ENCODE data around the gene MAST1.
A peak's percentile ranks its signal among the peaks of the same experiment; 100 is the strongest.
"Not testable (repeated sequence)": the region's sequence is repeated elsewhere in the genome, so short reads cannot be mapped to it uniquely, and the experiment has no call there.

MAST1 gene

DNA sequence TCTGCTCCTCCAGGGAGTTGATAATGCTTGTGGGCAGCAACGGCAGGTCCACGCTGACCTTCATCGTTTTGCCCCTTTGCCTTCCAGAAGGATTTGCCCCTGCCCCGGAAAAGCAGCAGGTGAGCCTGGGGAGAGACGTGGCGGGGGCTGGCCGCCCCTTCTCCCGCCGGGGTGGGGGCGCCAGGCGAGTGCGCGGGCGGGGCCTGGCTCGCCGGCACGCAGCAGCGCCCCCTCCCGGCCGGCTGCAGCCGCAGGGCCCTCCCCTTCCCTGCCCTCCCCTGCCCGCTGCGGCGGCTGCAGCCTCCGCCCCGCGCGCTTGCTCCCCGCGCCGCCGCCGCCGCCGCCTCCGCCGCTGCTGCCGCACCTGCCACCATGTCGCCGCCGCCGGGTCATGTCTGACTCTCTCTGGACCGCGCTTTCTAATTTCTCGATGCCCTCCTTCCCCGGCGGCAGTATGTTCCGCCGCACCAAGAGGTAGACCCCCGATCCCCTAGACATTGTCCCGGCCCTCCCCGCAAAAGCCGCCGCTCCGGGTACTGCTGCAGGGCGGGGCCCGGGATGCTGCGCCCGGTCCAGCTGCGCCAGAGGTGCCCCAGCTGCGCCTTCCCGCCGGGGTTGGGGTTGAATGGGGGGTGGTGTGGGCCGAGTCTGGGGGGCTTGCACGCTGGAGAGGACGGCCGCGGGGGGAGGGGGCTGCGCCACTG lies at the start of gene MAST1:
MAST1 (plus strand) TSS at position 334 of the 704 bp plus-strand sequence; CDS start at position 392, 58 bp downstream.
- peak; percentile 71 for DNase-seq

DNA sequence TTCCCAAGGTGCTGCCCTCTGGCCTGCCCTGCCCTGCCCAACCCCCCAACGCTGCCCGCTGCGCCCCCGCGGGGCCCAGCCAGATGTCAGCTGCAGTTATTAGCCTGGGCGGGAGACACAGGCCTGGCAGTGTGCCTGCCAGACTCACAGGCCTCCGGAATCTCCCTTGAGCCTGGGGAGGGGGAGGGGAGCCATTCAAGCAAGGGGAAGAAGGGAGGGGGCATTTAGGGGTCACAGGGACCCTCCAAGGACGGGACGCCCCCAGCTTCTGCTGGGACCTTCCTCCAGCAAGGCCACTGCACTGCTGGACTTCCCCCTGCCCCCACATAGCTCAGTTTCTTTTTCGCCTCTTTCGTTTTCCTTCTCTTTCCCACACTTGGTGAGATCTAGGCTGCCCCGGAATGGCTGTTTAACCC lies 49.6 kb upstream of the MAST1 start:
- peak; percentile 64 for DNase-seq

DNA sequence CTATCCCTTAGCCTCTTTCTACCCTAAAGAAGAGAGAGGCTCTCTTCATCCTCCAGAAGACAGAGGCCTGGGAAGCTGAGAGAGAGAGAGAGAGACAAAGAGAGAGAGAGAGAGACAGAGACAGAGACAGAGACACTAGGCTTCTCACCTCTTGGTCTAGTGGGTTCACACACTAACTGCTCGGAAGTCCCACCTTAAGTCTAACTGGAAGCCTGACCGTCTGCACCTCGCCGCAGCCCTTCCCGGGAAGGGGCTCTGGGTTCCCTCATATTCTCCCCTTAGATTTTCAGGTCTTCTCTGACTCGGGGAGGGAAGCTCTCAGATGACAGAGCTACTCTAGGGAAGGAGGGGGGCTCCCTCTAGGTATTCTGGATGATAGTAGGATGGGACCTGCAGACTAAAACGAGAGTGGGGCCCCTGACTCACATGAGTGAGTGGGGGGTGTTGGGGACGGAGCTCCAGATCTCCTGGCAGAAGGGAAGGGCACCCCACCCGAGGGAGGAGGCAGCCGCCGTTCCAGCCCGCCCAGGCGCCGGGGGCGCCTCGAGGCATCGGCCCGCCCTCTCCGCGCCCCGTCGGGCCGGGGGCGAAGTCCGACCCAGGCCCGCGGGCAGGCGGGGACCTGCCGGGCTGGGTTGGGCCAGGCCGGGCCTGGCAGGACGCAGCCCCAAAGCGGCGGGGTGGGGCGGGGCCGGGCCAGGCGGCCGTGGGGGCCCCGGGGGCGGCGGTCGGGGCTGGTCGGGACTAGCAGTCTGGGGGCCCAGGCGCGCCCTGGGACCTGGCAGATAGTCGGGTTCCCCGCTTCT lies 49.0 kb upstream of the MAST1 start:
- DNase-seq: no peak

DNA sequence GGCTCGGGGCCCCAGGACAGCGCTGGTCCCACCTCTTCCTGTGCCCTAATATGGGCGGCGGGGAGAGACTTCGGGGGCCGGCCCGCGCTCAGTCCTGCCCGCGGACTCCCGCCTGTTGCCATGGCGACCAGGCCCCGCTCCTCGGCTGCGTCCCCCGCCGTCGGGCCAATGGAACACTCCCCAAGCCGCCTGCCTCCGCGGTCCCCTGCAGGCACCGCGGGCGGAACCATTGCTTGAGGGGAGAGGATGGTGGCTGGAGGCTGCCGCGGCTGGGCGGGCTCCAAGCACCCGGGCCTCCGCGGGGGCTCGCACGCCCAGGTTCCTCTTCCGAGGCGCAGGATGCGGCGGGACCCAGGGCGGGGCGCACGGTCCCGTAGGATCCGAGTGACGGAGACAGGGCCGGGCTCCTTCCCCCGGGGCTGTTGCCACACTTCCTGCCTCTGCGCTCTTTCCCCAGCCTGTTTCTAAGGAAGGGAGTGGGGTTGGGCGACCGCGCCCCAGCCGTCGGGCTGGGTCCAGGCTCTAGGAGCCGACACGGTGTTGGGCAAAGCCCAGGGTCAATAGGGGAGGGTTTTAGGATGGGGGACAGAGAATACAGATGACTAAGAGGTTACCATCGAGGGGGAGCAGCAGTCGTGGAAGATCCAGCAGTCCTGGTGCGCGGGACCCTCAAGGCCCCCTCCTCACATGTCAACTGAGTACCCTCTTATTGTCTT lies 48.3 kb upstream of the MAST1 start:
- peak; percentile 83 for DNase-seq

DNA sequence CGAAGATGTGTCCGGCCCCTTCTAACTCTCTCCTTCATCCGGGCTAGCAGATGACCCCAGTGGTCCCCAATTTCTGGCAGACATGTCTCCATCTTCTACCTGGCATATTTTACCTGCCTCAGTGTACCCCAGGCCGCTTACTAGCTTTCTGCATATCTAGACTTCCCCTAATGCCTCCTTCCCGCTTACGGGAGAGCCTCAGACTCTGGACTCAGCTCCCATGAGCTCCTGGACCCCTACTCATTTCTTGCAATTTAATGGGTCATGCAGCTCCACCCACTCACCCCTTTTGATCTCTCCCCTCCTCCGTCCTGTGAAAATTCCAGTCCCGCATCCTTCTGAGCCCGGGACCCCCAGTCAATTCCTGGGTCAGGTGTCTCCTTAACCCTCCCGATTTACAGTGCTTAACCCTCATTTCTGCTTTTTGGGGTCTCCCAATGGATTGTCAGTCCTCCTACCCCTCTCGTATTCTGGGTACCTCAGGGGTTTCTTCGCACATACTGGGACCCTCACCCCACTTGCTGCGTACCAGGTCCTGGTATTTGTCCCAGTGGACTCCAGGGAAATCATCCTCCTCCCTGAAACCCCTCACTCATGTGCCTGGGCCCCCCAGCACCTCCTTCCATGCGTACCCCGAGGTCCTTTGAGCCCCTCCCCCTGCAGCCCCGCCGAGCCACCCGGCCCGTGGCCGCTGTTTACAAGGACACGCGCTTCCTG lies 47.5 kb upstream of the MAST1 start:
- DNase-seq: no peak

DNA sequence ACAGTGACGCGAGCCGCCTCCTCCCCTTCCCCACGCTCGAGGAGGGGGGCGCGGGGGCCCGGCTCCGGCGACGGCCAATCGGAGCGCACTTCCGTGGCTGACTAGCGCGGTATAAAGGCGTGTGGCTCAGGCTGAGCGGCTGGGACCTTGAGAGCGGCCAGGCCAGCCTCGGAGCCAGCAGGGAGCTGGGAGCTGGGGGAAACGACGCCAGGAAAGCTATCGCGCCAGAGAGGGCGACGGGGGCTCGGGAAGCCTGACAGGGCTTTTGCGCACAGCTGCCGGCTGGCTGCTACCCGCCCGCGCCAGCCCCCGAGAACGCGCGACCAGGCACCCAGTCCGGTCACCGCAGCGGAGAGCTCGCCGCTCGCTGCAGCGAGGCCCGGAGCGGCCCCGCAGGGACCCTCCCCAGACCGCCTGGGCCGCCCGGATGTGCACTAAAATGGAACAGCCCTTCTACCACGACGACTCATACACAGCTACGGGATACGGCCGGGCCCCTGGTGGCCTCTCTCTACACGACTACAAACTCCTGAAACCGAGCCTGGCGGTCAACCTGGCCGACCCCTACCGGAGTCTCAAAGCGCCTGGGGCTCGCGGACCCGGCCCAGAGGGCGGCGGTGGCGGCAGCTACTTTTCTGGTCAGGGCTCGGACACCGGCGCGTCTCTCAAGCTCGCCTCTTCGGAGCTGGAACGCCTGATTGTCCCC lies 46.8 kb upstream of the MAST1 start, which contains the start of gene JUNB:
JUNB (plus strand) TSS at position 142 of the 706 bp plus-strand sequence; CDS start at position 428, 286 bp downstream.
- peak; percentile 91 for DNase-seq

DNA sequence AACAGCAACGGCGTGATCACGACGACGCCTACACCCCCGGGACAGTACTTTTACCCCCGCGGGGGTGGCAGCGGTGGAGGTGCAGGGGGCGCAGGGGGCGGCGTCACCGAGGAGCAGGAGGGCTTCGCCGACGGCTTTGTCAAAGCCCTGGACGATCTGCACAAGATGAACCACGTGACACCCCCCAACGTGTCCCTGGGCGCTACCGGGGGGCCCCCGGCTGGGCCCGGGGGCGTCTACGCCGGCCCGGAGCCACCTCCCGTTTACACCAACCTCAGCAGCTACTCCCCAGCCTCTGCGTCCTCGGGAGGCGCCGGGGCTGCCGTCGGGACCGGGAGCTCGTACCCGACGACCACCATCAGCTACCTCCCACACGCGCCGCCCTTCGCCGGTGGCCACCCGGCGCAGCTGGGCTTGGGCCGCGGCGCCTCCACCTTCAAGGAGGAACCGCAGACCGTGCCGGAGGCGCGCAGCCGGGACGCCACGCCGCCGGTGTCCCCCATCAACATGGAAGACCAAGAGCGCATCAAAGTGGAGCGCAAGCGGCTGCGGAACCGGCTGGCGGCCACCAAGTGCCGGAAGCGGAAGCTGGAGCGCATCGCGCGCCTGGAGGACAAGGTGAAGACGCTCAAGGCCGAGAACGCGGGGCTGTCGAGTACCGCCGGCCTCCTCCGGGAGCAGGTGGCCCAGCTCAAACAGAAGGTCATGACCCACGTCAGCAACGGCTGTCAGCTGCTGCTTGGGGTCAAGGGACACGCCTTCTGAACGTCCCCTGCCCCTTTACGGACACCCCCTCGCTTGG lies 46.1 kb upstream of the MAST1 start:
- peak; percentile 75 for DNase-seq

DNA sequence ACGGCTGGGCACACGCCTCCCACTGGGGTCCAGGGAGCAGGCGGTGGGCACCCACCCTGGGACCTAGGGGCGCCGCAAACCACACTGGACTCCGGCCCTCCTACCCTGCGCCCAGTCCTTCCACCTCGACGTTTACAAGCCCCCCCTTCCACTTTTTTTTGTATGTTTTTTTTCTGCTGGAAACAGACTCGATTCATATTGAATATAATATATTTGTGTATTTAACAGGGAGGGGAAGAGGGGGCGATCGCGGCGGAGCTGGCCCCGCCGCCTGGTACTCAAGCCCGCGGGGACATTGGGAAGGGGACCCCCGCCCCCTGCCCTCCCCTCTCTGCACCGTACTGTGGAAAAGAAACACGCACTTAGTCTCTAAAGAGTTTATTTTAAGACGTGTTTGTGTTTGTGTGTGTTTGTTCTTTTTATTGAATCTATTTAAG lies 45.4 kb upstream of the MAST1 start:
- no peak for DNase-seq

DNA sequence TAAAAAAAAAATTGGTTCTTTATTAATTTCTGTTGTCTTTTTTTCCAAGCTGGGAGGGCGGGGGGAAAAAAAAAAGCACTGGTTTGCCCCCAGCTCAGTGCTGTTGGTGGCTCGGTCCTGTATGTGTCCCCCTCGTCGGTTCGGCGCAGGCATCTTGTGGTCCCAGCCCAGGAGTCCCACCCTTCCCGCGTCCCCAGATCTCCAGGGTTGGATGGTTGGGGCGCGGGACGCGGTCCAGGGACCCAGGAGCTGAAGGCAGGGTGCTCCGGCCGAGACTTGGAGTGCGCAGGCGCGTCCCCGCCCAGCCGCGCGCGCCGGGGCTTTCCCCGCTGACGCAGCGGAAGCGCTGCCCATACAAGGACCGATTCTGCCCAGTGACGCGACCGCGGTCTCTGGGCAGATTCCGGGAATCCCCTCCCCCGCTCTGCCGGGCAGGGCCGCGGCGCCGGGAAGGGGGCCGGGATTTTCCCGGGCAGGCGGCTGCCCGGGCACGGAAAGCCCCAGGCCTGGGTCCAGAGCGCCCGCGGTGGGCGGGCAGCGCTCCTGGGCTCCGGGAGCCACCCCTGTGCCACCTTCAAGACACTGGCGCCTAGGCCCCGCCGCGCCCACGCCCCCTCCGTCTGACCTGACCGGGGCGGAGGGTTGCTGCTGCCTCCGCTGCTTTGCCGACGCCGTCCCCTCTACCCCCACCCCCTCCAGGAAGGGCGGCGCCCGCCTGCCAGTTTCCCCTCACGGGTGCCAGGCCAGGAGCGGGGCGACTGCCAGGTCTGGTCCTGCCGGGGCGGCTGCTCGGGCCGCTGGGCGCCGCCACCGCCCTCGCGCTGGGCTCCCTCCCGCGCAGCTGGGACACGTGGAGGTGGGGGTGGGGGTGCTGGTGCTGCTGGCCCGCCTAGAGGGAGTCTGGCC lies 44.8 kb upstream of the MAST1 start:
- peak; percentile 85 for DNase-seq

DNA sequence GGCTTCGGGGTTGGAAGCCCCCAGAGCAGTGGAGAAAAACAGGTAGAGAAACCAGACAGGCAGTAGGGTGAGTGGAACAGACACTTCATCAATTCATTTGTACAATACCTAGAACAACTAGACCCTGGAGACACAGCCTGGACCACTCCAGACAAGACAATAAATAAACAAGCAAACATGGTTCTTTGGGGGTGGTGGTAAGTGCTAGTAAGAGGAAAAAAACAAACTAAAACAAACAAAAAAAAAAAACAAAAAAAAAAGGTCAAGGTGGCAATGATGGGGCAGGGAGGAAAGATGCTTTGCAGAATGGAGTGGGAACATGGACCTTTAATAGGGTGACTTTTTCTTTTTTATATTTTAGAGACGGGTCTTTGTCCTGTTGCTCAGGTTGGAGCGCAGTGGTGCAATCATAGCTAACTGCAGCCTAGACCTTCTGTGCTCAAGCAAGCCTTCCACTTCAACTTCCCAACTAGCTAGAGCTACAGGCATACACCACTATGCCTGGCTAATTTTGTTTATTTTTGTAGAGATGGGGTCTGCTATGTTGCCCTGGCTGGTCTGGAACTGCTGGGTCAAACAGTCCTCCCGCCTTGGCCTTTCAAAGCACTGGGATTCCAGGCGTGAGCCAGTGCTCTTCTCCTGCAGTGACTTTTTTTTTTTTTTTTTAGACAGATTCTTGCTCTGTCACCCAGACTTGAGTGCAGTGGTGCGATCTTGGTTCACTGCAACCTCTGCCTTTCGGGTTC lies 43.9 kb upstream of the MAST1 start:
- DNase-seq: no peak

DNA sequence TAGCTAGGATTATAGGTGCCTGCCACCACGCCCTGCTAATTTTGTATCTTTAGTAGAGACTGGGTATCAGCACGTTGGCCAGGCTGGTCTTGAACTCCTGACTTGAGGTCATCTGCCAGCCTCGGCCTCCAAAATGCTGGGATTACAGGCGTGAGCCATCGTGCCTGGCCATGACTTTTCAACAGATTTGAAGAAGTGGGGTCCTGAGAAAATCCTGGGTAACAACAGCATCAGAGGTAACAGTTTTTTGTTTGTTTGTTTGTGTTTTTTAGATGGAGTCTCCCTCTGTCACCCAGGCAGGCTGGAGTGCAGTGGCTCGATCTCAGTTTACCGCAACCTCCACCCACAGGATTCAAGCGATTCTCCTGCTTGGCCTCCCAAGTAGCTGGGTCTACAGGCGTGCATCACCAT lies 43.3 kb upstream of the MAST1 start:
- no peak for DNase-seq

DNA sequence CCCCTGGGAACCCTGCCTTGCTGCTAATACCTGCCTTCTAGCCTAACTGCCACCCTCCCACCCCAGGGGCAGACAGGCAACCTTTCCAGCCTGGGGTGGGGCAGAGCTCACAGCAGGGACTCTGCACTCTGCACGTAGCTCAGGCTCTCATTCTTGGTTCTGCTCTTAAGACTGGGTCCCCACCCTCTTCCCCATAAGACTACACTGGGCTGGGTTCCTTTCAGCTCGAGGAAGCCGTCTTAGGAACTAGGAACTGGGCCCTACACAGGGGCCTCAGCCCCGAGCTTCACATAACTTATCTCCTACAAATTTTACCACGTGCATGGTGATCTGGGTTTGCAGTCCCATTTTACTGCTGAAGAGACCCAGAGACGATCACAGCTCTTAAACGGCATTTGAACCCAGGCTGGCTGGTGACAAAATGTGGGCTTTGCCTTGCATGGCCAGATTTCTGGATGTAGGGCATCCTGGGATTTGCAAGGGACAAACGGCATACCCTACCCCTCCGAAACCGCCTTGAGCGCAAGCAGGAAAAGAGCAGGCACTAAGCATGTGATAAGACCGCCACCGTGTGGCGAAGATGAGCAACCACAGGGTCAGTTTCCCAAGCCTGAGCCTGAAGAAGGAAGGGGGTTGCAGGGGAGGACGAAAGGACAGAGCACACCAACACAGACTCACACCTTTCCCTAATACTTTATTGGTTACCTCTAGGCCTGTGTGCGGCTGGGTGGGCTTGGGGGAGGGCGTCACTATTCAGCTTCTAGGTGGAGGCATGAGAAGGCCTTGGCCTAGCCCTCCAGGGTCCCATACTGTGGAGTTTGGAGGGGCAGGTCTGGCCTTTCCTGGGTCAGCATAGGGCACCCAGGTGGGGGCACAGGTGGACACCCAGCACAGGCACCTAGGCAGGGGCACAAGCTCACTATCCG lies 41.9 kb upstream of the MAST1 start:
- peak; percentile 74 for DNase-seq

DNA sequence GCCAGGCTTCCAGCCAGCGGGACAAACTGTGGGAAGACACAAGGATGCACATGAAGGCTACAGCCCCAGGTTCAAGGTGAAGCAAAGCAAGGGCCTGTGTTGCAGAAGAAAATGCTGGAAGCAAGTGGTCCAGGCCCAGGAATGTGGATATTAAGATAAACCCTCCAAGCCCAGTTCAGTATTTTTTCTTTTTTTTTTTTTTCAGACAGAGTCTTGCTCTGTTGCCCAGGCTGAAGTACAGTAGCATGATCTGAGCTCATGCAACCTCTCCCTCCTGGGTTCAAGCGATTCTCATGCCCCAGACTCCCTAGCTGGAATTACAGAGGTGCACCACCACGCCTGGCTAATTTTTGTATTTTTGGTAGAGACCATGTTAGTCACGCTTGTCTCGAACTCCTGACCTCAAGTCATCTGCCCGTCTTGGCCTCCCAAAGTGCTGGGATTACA lies 41.2 kb upstream of the MAST1 start:
- no peak for DNase-seq

DNA sequence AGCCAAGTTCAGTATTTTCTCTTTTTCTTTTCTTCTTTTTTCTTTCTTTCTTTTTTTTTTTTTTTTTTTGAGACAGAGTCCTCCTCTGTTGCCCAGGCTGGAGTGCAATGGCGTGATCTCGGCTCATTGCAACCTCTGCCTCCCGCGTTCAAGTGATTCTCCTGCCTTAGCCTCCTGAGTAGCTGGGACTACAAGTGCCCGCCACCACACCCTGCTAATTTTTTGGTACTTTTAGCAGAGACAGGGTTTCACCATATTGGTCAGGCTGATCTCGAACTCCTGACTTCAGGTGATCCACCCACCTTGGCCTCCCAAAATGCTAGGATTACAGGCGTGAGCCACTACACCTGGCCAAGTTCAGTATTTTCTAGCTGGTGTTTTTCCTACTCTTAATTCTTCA lies 40.7 kb upstream of the MAST1 start:
- DNase-seq: not testable (repeated sequence)

DNA sequence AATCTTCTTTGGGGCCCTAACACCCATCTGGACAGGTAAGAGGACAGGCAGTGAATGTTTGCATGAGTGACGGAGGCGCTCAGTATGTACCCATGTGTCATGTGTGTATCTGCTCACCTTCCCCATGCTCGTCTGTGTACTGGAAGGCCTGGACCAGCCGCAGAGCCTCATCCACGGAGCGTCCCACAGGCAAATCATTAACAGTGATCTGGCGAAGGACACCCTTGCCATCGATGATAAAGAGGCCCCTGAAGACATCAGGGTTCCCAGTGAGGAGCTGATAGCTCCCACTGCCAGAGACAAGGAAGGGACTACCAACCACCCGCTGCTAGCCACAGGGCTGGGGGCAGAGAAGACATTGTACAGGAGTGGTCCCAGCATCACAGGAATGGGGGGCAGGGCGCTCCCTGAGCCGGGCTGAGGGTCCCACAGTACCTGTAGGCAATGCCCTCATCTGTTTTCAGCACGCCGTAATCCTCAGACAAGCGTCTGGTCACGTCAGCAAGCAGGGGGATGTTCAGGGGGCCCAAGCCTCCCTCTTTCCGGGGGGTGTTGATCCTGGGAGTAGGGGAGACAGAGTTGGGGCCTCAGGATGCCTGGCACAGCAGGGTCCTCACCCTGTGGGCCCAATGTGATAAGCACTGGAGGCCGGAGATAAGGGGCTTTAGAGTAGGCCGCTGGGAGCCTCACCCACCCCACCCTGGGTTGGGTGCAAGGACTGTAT lies 38.4 kb upstream of the MAST1 start:
- no peak for DNase-seq

DNA sequence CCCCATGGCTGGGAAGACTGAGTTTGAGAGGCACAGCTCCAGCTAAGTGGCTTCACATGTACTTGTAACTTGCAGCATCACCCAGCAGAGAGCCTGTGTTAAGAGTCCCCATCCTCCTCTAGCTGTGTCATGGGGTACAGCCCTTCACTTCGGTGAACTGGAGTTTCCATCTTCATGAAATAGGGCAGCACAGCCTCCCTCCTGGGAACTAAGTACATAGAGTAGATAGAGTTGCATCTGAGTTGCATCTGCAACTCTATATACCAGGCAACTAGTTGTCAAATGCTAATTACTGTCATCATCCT lies 37.9 kb upstream of the MAST1 start:
- DNase-seq: no peak

DNA sequence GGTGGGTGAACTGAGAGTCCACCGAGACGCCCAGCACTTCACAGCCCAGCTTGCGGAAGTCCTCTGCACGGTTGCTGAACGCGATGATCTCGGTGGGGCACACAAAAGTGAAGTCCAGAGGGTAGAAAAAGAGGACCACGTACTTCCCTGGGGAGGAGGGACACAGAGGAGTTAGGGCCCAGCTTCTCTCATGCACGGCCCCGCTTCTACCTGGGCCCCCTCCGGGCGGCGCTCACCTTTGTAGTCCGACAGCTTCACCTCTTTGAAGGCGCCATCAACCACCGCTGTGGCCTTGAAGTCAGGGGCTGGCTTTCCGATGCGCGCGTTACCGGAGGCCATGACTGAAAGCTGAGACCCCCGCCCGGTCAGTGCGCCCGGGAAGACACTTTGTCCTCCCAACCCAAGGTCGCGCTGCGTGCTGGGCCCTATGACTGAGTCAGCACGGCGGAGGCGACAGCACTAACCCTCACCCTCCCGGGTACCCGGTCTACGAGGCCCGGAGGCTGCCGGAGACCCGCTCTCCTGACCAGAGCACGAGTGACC lies 37.3 kb upstream of the MAST1 start:
- no peak for DNase-seq

Measured in NCI-H2171 (cell line).